GM19023 (cell line): ENCODE measurements around the gene NFATC1.

Source experiments
- ATAC-seq: cut with Tn5 transposase; IDR thresholded peaks from one replicate; pipeline ENCODE4 v1.9.1; 2021; ENCODE audit warnings: mild to moderate bottlenecking, moderate library complexity; ENCODE audit not compliant: unreplicated experiment

Gene NFATC1

GRCh38 chr18:79567481-79568147 is 171.9 kb downstream of the NFATC1 start:
- ATAC-seq: no peak

GRCh38 chr18:79568543-79569205 is 172.9 kb downstream of the NFATC1 start:
- no peak for ATAC-seq

DNA sequence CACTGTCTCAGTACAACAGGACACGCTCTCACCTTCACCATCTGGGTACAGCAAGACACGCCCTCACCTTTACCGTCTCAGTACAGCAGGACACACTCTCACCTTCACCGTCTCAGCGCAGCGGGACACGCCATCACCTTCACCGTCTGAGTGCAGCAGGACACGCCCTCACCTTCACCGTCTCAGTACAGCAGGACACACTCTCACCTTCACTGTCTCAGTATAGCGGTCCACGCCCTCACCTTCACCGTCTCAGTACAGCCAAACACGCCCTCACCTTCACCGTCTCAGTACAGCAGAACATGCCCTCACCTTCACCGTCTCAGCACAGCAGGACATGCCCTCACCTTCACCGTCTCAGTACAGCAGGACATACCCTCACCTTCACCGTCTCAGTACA is 174.0 kb downstream of the NFATC1 start:
- ATAC-seq: no peak

DNA sequence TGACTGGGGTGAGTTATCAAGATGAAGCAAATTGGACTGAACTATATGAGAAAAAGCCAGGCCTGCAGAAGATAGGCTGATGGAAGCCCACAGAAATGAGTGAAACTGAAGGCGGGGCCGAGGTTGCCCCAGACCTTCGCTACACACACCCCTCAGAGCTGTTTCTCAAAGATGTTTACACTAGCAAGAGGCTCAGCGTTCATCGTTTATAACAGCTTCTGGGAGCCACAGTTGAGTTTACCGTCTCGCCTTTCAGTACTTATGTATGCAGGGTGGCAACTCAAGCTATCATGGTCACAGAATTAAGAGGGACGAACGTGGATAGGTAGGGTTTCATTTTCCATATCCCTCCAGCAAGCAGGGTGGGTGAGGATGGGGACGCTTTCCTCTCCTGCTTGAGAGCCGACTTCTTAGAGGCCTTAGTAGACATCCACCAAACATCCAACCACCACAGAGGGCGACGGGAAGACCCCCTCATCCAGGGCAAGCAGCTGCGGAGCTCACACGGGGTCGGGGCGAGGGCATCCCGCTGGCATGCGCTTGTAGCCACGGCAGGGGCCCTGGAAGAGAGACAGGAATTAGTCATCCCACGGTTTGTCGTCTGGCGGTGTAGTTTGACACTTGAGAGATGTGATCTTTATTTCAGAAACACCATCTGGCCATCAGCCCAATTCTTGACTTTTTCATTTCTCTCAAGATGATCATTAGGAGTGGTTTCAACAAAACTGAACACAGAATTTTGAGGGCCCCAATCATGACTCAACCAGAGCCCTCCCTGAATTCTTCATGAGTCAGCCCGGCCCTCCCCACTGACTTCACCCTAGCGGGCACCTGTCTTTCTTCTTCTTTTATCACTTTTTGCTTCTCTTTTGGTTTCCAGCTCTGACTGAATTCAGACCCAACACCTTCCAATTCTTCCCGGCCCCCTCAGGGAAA is 174.8 kb downstream of the NFATC1 start:
- ATAC-seq: no peak

GRCh38 chr18:79571211-79572092 is 175.7 kb downstream of the NFATC1 start:
- no peak for ATAC-seq

DNA sequence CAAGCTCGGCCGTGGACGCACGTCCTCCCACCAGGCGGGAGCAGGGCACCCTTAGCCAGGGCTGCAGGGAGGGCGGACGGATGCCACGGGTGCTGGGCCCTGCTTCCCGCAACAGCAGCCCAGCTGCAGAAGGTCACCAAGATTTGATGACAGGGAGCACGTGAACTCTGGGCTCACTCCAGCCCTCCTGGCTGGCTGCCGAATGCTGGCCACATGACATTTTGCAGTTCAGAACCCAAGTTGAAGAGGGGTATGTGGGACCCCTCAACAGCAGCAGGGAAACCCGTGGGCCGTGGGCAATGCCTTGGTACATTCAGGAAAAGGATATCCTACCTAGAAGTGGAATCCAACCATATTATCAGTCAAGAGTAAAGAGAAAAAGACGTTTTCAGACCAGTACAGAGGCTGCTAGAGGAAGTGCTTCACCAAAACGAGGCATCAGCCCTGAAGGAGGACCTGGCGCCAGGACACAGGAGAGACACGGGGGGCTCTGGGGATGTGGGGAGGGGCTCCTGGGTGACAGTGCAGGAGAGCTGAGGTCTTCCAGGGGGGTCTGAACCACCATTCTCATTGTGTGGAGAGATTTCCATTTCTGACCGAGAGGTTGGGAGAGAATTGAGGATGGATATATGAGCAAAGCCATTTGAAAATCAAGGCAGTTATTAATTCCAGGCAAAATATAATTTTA is 176.5 kb downstream of the NFATC1 start:
- ATAC-seq: no peak

DNA sequence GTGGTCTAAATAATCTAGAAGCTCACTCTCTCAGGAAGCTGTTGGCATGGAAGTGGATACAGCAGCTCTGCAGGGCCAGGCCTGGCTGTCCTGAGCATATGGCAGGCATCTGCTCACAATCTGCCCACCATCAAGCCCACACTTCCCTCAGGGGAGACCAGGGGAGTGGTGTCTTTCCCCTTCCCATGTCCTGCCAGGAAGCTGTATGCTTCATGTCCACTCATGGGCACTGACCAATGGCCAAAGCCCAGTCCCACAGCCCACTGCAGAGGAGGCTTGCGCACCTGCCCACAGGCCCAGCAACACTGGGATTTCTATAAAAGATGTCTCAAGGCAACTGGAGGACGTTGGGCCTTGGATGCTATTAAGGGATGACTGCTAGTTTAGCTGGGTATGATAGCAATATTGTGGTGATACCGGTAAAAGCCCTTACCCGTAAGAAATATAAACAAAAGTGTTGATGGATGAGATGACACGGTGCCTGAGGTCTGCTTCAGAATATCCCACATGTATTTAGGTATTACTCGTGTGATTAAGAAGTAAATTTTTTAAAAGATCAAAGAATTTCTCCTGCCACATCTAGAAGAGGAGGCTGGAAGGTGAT is 177.2 kb downstream of the NFATC1 start:
- no peak for ATAC-seq

- no peak for ATAC-seq
These were observed 178.3 kb downstream of the NFATC1 start for GRCh38 chr18:79573921-79574491.

- no peak for ATAC-seq
These were observed 179.3 kb downstream of the NFATC1 start for GRCh38 chr18:79574938-79575525.

- ATAC-seq: no peak
These were observed 180.4 kb downstream of the NFATC1 start for GRCh38 chr18:79575891-79576685.

GRCh38 chr18:79576686-79577351 is 181.1 kb downstream of the NFATC1 start:
- ATAC-seq: no peak

DNA sequence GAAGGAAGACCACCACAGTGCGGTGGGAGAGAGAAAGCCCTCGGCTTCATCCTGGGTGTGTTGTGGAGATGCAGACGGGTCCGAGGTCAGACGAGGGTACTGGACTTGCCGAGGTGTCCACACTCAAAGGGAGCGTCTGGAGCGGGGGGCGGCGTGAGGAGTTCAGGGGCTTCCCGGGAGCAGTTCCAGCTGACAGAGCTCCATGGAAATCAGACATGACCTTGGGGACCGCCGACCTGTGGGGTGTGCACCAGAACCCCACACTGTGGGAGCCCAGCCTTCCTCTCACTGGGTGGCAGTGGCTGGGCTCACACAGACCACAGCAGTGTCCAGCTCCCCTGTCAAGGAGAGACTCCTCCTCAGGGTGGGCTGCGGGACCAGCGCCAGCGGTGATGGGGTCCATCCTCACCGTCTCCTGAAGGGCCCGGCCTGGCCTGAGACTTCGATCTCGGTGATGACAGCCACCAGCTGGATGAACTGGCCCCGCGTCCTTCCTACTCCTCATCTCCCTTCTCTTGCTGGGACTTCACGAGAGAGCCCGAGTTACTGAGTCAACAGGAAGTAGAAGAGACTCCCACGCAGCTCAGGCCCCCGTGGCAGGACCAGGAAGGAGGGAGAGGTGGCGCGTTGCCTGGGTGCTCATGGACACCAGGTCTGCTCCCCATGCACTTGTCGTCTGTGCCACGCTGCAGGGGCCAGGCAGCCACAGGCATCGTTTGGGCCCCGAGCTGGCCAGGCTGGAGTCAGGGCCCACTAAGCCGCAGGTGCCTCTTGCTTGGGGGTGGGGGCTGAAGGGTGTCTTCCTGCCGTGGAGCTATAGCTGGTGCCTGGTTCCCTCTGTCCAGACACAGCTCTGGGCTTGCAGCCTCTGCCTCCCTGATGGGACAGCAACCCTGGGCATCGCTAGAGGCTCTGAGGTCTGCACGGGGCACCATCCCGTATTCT is 182.0 kb downstream of the NFATC1 start:
- ATAC-seq: no peak

DNA sequence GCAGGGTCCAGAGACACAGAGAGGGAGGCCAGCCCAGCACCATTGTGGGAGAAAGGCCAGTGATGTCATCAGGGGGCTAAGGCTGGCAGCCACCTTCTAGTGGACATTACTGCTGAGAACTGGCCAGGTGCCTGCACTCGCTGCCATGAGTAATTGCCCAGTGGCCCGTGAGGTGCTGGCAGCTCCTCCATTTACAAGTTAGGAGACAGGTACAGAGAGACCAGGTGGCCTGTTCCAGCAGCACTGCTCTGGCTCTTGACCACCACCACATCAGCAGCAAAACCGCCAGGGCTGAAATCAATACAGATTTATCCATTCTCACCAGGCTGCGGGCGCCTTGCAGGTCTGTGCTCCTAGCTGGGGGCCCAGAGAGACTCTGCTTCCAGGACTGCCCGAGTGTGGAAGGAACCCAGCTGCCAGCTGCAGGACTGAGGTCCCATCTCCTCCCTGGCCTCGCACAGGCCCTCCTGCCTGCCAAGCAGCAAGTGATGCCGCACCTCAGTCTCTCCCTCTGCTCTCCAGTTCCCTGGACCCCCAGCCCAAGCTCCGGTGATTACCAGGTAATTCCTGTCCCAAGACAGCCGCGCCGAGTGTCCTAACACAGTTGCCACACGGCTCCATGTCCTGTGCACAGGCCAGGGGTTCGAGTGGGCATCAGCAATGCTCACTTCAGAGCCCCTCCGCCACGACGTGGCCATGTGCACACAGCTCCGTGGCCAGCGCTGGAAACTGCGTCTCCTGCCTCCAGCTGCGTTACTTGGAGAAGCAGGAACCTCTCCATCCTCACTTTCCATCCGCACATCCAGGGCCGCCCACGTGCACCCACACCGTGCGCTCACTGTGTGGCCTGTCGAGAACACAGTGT is 182.9 kb downstream of the NFATC1 start:
- no peak for ATAC-seq
